ENCODE results near the gene NOTO. TPM values are rescaled to one million over a fixed set of nuclear protein-coding genes. Genes with fewer than 3 reads are reported as not detected.

The NOTO gene
- total and polyA plus RNA-seq, 2 of the 8 experiments (the other 6 are each of a cell fraction or from before 2014, with no cell fraction given), result 0.33 to 0.54 TPM

DNA sequence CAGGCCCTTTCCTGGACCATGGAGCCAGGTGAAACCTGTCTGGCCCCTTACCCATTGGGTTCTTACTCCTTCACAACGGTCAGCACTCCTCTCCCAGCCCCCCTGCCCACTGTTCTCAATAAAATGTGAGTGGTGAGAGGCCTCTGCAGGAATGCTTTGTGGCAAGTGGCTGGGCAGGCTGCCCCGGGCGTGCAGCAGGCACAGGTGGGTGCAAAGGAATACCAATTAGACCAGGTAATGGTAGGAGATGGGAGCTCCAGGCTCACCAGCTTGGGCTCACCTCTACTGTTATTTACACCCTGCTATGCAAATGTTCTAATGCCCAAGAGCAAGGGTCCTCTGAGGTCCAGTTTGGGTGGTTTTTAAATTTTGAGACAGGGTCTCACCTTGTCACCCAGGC lies 24.7 kb downstream of the NOTO start:
- FAIRE-seq (no peak), DNase-seq (ENCODE audit: low read depth in 1 of 2, low spot score in 2 of 2) (no peak)
- Histone ChIP-seq H4K20me1 (replicated peaks in 1 of 2; ENCODE audit: control insufficient read depth in 1 of 2, insufficient read depth in 2 of 2, low read length in 2 of 2) (peaks cover 0 to 3% of the 10 kb centered on the region in 2 experiments), H3K4me2 (ENCODE audit: insufficient read depth in 1 of 2, low read depth in 2 of 2, low read length in 2 of 2) (no peak overlapping the region), H4K5ac (ENCODE audit: insufficient read length, low read depth, low read length) (no peak overlapping the region), H3K18ac (ENCODE audit: extremely low read depth, low read length) (no peak overlapping the region), H2AFZ (ENCODE audit: low read length) (no peak overlapping the region), H4K91ac (replicated peaks; ENCODE audit: insufficient read length, low read length) (no peak overlapping the region), H3K36me3 (ENCODE audit: control insufficient read depth in 2 of 4, insufficient read depth in 4 of 4, low read length in 3 of 4) (peaks cover 0 to 26% (median 15%) of the 10 kb centered on the region in 4 experiments; a peak in 7 of 8 replicates), H3K4ac (replicated peaks; ENCODE audit: insufficient read length, low read depth, low read length) (no peak overlapping the region), H3K79me2 (ENCODE audit: control insufficient read depth in 1 of 2, insufficient read depth in 2 of 2, low read length in 2 of 2) (no peaks in the 10 kb centered on the region), H3K14ac (ENCODE audit: insufficient read length) (no peak overlapping the region), H2BK20ac (ENCODE audit: low read length) (no peak overlapping the region), H2AK5ac (ENCODE audit: low read depth, low read length) (no peak overlapping the region), H3K27me3 (replicated peaks in 1 of 4; ENCODE audit: control insufficient read depth in 3 of 4, extremely low read depth in 1 of 4, insufficient read depth in 3 of 4, low read length in 3 of 4) (no peaks in the 10 kb centered on the region), H3K27ac (ENCODE audit: low read depth, low read length) (no peak overlapping the region), H3K4me1 (replicated peaks in 1 of 4; ENCODE audit: control insufficient read depth in 3 of 4, insufficient read depth in 4 of 4, low read length in 3 of 4) (no peaks in the 10 kb centered on the region), H3K79me1 (ENCODE audit: low read depth, low read length) (no peaks in the 10 kb centered on the region), H2BK15ac (ENCODE audit: low read length) (no peak overlapping the region), H3K4me3 (ENCODE audit: extremely low read depth in 1 of 4, insufficient read depth in 2 of 4, low read depth in 3 of 4, low read length in 4 of 4) (no peak overlapping the region), H3K9me3 (ENCODE audit: insufficient read depth in 2 of 2, low read depth in 1 of 2, low read length in 1 of 2) (no peaks in the 10 kb centered on the region), H3K23me2 (ENCODE audit: low read depth, low read length) (no peaks in the 10 kb centered on the region), H3K9ac (replicated peaks in 1 of 4; ENCODE audit: extremely low read depth in 1 of 4, low read depth in 3 of 4, low read length in 3 of 4) (no peak overlapping the region), H2BK120ac (replicated peaks; ENCODE audit: low read depth, low read length) (no peak overlapping the region), H3K56ac (replicated peaks; ENCODE audit: insufficient read length, low read depth, low read length) (no peak overlapping the region), H2BK5ac (ENCODE audit: low read depth, low read length) (no peak overlapping the region), H3K23ac (ENCODE audit: insufficient read length) (no peak overlapping the region), H2BK12ac (ENCODE audit: low read depth, low read length) (no peak overlapping the region), H4K8ac (ENCODE audit: extremely low read depth, insufficient read depth, low read length) (no peak overlapping the region)
- ChIA-PET CTCF (ENCODE audit: partially characterized antibody) (interaction anchor here (0.6 to 1.3 kb wide), 2 partner anchors 11 to 15 kb away, joined by 3 to 5 read pairs; no protein-coding TSS in a partner anchor), POLR2A (ENCODE audit: partially characterized antibody) (interaction anchor here (1.5 to 2.6 kb wide), 4 partner anchors 9 to 29 kb away, joined by 7 to 11 read pairs (median 8); no protein-coding TSS in a partner anchor)
- TF ChIP-seq EGR1 (IDR thresholded peaks at IDR 0.05; ENCODE audit: borderline replicate concordance, low read depth, low read length) (no peak), RAD21 (IDR thresholded peaks at IDR 0.05 in 1 of 2, conservative IDR thresholded peaks at IDR 0.05 in 1 of 2; ENCODE audit: low read depth in 2 of 2, low read length in 2 of 2) (no peak), EZH2 (IDR thresholded peaks at IDR 0.05; ENCODE audit: low read depth, low read length, severe bottlenecking) (no peak), ZNF274 (IDR thresholded peaks at IDR 0.05; ENCODE audit: borderline replicate concordance, extremely low read depth, low read length) (no peak), TEAD4 (IDR thresholded peaks at IDR 0.05; ENCODE audit: low read depth, low read length) (no peak), PHF8 (conservative IDR thresholded peaks at IDR 0.05; ENCODE audit: low read depth, low read length) (no peak), GTF2F1 (IDR thresholded peaks at IDR 0.05; ENCODE audit: borderline replicate concordance, low read depth, low read length) (no peak), SP1 (IDR thresholded peaks at IDR 0.05; ENCODE audit: low read depth, low read length) (no peak), RXRA (IDR thresholded peaks at IDR 0.05; ENCODE audit: insufficient read depth, low read depth, low read length) (no peak)
- 83% methylated on average over 3 of the region's 3 CpGs; no CpG with 5 or more reads in 1 of the 2 experiments for WGBS, 2 experiments (ENCODE audit: extremely low coverage in 1 of 2, insufficient coverage in 1 of 2, insufficient read length in 1 of 2, insufficient replicate concordance in 2 of 2, low coverage in 1 of 2, low lambda C conversion rate in 2 of 2, missing lambda C conversion rate in 1 of 2)

Data from H1 (cell line).